ENCODE results near the gene SLC22A6.

SLC22A6 gene

DNA sequence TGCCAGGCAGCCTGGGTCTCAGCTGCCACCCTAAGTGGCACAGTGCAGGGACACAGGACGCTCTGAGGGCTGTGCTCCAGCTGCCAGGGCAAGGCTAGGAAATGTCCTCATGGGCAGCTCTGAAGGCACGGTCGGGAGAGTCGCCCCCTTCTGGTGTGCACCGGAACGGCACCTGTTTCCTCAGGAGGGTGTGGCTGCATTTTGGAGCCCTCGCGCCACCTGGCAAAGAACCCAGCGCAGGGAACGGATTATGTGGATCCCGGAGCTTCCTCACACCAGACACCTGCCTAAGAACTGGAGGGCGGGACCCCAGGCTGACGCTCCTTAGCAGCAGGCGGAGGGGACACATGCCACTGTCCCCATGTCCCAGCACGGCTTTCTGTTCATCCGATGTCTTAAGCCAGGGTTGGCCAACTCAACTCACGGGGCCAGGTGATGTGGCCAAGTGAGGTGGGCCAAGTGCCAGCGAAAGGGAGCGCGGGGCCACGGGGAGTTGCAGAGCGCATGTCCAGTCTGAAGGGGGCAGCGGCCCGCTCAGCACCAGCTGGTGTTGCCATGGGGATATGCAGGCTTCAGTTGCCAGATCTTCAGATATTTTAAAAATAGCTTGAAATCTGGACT, 36.0 kb upstream of the SLC22A6 start:
- Histone ChIP-seq H3K4me3 (ENCODE audit: low read length) (no peak overlapping the region), H3K79me1 (ENCODE audit: low read length) (no peaks in the 10 kb centered on the region), H2BK120ac (ENCODE audit: low read depth, low read length) (no peak overlapping the region), H3K9ac (ENCODE audit: low read length) (no peak overlapping the region), H4K5ac (ENCODE audit: low read length) (no peak overlapping the region), H3K4ac (ENCODE audit: low read depth, low read length) (no peak overlapping the region), H4K8ac (ENCODE audit: low read depth, low read length) (no peak overlapping the region), H3K18ac (ENCODE audit: low read length) (no peak overlapping the region), H2BK15ac (replicated peaks; ENCODE audit: low read depth) (no peak overlapping the region), H3K4me1 (ENCODE audit: control insufficient read depth, low read depth, low read length) (no peaks in the 10 kb centered on the region), H3K56ac (ENCODE audit: low read length) (no peak overlapping the region), H2BK5ac (ENCODE audit: low read length) (no peak overlapping the region), H3K23ac (ENCODE audit: low read length) (no peak overlapping the region), H3K79me2 (ENCODE audit: control insufficient read depth, insufficient read depth, low read length) (no peaks in the 10 kb centered on the region), H3K36me3 (ENCODE audit: control insufficient read depth, insufficient read depth, low read length) (no peaks in the 10 kb centered on the region), H3K27ac (ENCODE audit: low read depth, low read length) (no peak overlapping the region), H3K27me3 (ENCODE audit: insufficient read depth, low read length, poor library complexity) (no peaks in the 10 kb centered on the region), H2AK5ac (ENCODE audit: low read length) (no peak overlapping the region), H3K4me2 (ENCODE audit: low read length) (no peak overlapping the region)
- DNase-seq, result peak; percentile 63
- WGBS (ENCODE audit: extremely low coverage, insufficient coverage, low lambda C conversion rate), result no CpG with 5 or more reads among the region's 24 CpGs

DNA sequence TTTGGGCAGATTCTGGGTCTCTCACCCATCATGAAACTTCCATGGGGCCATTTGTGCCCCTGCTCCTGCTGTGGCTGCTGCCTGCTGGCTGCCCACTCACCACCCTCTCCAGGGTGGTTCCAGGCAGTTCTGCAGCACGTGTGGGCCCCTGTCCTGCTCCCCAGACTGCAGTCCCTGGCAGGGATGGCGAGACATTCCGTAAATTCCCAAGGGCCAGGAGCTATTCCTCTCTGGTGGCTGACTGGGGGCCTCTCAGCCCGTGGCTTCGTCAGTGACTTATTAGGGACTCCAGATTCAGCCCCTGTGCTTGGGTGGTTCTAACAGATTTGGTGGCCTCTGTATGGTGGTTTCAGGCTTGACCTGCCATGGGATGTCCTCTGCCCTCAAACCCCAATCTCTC, 34.7 kb upstream of the SLC22A6 start:
- Histone ChIP-seq H2BK120ac (ENCODE audit: low read depth, low read length) (no peak overlapping the region), H3K18ac (ENCODE audit: low read length) (no peak overlapping the region), H3K36me3 (ENCODE audit: control insufficient read depth, insufficient read depth, low read length) (no peaks in the 10 kb centered on the region), H3K27ac (ENCODE audit: low read depth, low read length) (no peak overlapping the region), H3K27me3 (ENCODE audit: insufficient read depth, low read length, poor library complexity) (no peaks in the 10 kb centered on the region), H2AK5ac (ENCODE audit: low read length) (no peak overlapping the region), H3K56ac (ENCODE audit: low read length) (no peak overlapping the region), H3K9ac (ENCODE audit: low read length) (no peak overlapping the region), H3K79me1 (ENCODE audit: low read length) (no peaks in the 10 kb centered on the region), H4K8ac (ENCODE audit: low read depth, low read length) (no peak overlapping the region), H3K4me2 (ENCODE audit: low read length) (no peak overlapping the region), H3K4me3 (ENCODE audit: low read length) (no peak overlapping the region), H3K79me2 (ENCODE audit: control insufficient read depth, insufficient read depth, low read length) (no peaks in the 10 kb centered on the region), H2BK15ac (replicated peaks; ENCODE audit: low read depth) (no peak overlapping the region), H3K23ac (ENCODE audit: low read length) (no peak overlapping the region), H3K4ac (ENCODE audit: low read depth, low read length) (no peak overlapping the region), H3K4me1 (ENCODE audit: control insufficient read depth, low read depth, low read length) (no peaks in the 10 kb centered on the region), H2BK5ac (ENCODE audit: low read length) (no peak overlapping the region), H4K5ac (ENCODE audit: low read length) (no peak overlapping the region)
- peak; percentile 84 for DNase-seq
- no CpG with 5 or more reads among the region's 5 CpGs for WGBS (ENCODE audit: extremely low coverage, insufficient coverage, low lambda C conversion rate)

DNA sequence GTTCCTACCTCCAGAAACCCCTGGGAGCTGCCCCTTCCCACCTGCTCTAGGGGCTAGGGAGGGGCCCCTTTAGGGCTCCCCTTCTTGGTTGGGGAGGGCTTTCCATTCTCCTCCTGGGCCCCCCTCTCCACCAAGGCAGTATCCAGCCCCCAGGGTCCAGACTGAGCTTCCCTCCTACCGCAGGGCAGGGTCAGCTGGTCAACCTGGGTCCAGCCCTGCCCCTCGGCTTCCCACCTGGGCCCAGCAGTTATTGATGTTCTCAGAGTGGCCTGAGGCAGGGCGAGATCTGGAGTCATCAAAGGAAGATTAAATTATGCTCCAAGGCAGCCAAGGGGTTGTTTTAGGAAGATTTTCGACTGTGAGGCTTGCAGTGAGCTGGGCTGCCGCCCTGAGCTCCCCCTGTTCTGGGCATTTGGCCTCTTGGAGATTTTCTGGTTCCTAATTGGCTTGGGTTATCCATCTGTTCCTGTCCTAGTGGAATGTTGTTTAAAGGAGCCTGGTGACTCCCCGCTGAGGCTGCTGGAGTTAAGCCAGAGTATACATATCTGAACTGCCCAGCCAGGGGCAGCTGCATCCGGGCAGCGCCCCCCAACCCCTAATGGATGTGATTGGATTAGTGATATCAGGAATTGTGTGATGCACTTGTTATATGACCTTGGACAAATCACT, 32.7 kb upstream of the SLC22A6 start:
- H4K8ac ChIP-seq (ENCODE audit: low read depth, low read length), result no peak overlapping the region
- H3K79me1 ChIP-seq (ENCODE audit: low read length), result no peaks in the 10 kb centered on the region
- DNase-seq, result peak; percentile 52
- no peak overlapping the region for H3K4me2 ChIP-seq (ENCODE audit: low read length)
- H2BK120ac ChIP-seq (ENCODE audit: low read depth, low read length), result no peak overlapping the region
- no peaks in the 10 kb centered on the region for H3K4me1 ChIP-seq (ENCODE audit: control insufficient read depth, low read depth, low read length)
- no peak overlapping the region for H2AK5ac ChIP-seq (ENCODE audit: low read length)
- H3K27ac ChIP-seq (ENCODE audit: low read depth, low read length), result no peak overlapping the region
- no peak overlapping the region for H3K18ac ChIP-seq (ENCODE audit: low read length)
- H3K36me3 ChIP-seq (ENCODE audit: control insufficient read depth, insufficient read depth, low read length), result no peaks in the 10 kb centered on the region
- no peaks in the 10 kb centered on the region for H3K79me2 ChIP-seq (ENCODE audit: control insufficient read depth, insufficient read depth, low read length)
- no peak overlapping the region for H3K23ac ChIP-seq (ENCODE audit: low read length)
- no peaks in the 10 kb centered on the region for H3K27me3 ChIP-seq (ENCODE audit: insufficient read depth, low read length, poor library complexity)
- H3K4me3 ChIP-seq (ENCODE audit: low read length), result no peak overlapping the region
- H3K56ac ChIP-seq (ENCODE audit: low read length), result no peak overlapping the region
- no peak overlapping the region for H3K9ac ChIP-seq (ENCODE audit: low read length)
- H2BK5ac ChIP-seq (ENCODE audit: low read length), result no peak overlapping the region
- H3K4ac ChIP-seq (ENCODE audit: low read depth, low read length), result no peak overlapping the region
- no peak overlapping the region for H4K5ac ChIP-seq (ENCODE audit: low read length)
- no CpG with 5 or more reads among the region's 8 CpGs for WGBS (ENCODE audit: extremely low coverage, insufficient coverage, low lambda C conversion rate)
- no peak overlapping the region for H2BK15ac ChIP-seq (replicated peaks; ENCODE audit: low read depth)

DNA sequence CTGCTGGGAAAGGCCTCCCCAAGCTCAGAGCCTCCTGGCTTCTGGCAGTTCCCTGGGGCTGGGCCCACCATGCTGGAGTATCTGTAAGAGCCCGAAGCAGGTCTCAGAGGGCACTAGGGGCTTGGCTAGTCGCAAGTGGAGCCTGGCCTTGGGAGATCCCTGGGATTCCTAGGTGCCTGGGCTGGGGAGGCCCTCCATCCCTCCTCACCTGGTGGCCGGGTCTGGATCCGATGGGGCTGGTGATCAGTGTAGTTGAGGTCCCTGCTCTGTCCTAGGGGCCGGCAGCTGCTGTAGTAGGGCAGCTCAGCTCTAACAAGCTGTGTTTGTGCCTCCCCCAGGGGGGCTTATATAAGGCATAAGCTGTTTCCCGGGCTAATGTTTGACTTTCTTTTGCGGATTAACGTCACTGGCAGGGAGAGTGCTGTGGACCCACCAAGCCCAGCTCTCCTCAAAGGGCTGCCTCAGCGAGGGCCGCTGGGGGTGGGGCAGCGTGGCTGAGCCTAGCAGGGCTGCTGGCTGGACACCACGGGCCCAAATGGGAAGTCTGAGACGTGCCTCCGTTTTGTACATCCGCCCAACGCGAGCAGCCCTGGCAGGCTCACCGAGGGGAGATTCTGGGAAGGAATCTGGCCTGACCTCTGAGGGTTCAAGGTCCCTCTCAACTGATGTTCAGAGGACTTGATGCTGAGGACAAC, 30.9 kb upstream of the SLC22A6 start, which contains the start of gene SLC22A8:
TSS of gene SLC22A8 (minus strand) at position 321 of the 695 bp plus-strand sequence. CDS start 883 bp downstream, outside the sequence.
- no peak within 1 kb of the TSS for H2BK15ac ChIP-seq (replicated peaks; ENCODE audit: low read depth)
- H3K36me3 ChIP-seq (ENCODE audit: control insufficient read depth, insufficient read depth, low read length), result no peaks in the 10 kb centered on the region
- H3K4me1 ChIP-seq (ENCODE audit: control insufficient read depth, low read depth, low read length), result no peaks in the 10 kb centered on the region
- H3K4ac ChIP-seq (ENCODE audit: low read depth, low read length), result no peak within 1 kb of the TSS
- H3K9ac ChIP-seq (ENCODE audit: low read length), result no peak within 1 kb of the TSS
- H3K27me3 ChIP-seq (ENCODE audit: insufficient read depth, low read length, poor library complexity), result no peaks in the 10 kb centered on the region
- H2BK120ac ChIP-seq (ENCODE audit: low read depth, low read length), result no peak within 1 kb of the TSS
- no peak within 1 kb of the TSS for H2BK5ac ChIP-seq (ENCODE audit: low read length)
- no peak within 1 kb of the TSS for H3K4me2 ChIP-seq (ENCODE audit: low read length)
- no peak within 1 kb of the TSS for H3K23ac ChIP-seq (ENCODE audit: low read length)
- no peaks in the 10 kb centered on the region for H3K79me1 ChIP-seq (ENCODE audit: low read length)
- no peak within 1 kb of the TSS for H4K5ac ChIP-seq (ENCODE audit: low read length)
- H3K27ac ChIP-seq (ENCODE audit: low read depth, low read length), result no peak within 1 kb of the TSS
- no peaks in the 10 kb centered on the region for H3K79me2 ChIP-seq (ENCODE audit: control insufficient read depth, insufficient read depth, low read length)
- no peak within 1 kb of the TSS for H3K56ac ChIP-seq (ENCODE audit: low read length)
- H4K8ac ChIP-seq (ENCODE audit: low read depth, low read length), result no peak within 1 kb of the TSS
- no peak within 1 kb of the TSS for H2AK5ac ChIP-seq (ENCODE audit: low read length)
- no peak within 1 kb of the TSS for H3K4me3 ChIP-seq (ENCODE audit: low read length)
- WGBS (ENCODE audit: extremely low coverage, insufficient coverage, low lambda C conversion rate), result no CpG with 5 or more reads among the region's 18 CpGs
- DNase-seq, result peak; percentile 50
- H3K18ac ChIP-seq (ENCODE audit: low read length), result no peak within 1 kb of the TSS

DNA sequence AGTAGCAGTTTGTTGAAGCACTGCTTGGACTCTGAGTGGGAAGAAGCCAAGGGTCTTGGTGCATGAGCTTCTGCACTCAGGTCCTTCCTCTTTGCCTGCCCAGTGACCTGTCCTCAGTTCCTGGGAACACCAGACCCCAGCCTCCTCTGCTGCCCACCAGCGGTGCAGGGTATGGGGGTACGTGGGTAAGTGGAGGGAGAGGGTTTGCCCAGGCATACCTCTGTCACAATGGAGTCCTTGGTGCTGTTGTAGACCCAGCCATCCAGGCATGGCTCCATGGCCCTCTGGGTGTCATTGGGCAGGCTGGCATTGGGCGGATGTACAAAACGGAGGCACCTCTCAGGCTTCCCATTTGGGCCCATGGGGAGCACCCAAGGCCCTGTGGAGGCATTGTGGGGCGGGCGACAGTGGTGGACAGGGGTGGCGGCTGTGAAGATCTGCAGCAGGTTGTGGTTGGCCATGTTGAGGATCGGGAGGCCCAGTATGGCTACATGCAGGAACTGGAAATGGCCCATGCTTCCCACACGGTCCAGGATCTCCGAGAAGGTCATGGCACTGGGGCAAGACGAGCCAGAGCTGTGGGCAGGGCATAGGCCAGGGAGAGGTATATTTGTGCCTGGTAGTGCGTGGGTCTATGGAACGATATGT, 29.8 kb upstream of the SLC22A6 start:
- no peak overlapping the region for H3K4me2 ChIP-seq (ENCODE audit: low read length)
- no peaks in the 10 kb centered on the region for H3K79me2 ChIP-seq (ENCODE audit: control insufficient read depth, insufficient read depth, low read length)
- H3K36me3 ChIP-seq (ENCODE audit: control insufficient read depth, insufficient read depth, low read length), result no peaks in the 10 kb centered on the region
- no peaks in the 10 kb centered on the region for H3K79me1 ChIP-seq (ENCODE audit: low read length)
- H3K56ac ChIP-seq (ENCODE audit: low read length), result no peak overlapping the region
- no peak overlapping the region for H3K4ac ChIP-seq (ENCODE audit: low read depth, low read length)
- H2BK120ac ChIP-seq (ENCODE audit: low read depth, low read length), result no peak overlapping the region
- H3K4me3 ChIP-seq (ENCODE audit: low read length), result no peak overlapping the region
- H3K27me3 ChIP-seq (ENCODE audit: insufficient read depth, low read length, poor library complexity), result no peaks in the 10 kb centered on the region
- no peak for DNase-seq
- no peaks in the 10 kb centered on the region for H3K4me1 ChIP-seq (ENCODE audit: control insufficient read depth, low read depth, low read length)
- no peak overlapping the region for H2BK15ac ChIP-seq (replicated peaks; ENCODE audit: low read depth)
- no peak overlapping the region for H3K23ac ChIP-seq (ENCODE audit: low read length)
- H2BK5ac ChIP-seq (ENCODE audit: low read length), result no peak overlapping the region
- WGBS (ENCODE audit: extremely low coverage, insufficient coverage, low lambda C conversion rate), result no CpG with 5 or more reads among the region's 13 CpGs
- no peak overlapping the region for H4K5ac ChIP-seq (ENCODE audit: low read length)
- H3K27ac ChIP-seq (ENCODE audit: low read depth, low read length), result no peak overlapping the region
- H3K9ac ChIP-seq (ENCODE audit: low read length), result no peak overlapping the region
- no peak overlapping the region for H3K18ac ChIP-seq (ENCODE audit: low read length)
- no peak overlapping the region for H4K8ac ChIP-seq (ENCODE audit: low read depth, low read length)
- H2AK5ac ChIP-seq (ENCODE audit: low read length), result no peak overlapping the region

Data from mesendoderm (in vitro differentiated cells).